GM19438 (cell line): Measurements from ENCODE around the gene PRKG2.
"Not testable (repeated sequence)": the region's sequence is repeated elsewhere in the genome, so short reads cannot be mapped to it uniquely, and the experiment has no call there.

Experiments used
- ATAC-seq: cut with Tn5 transposase; IDR thresholded peaks from one replicate; pipeline ENCODE4 v1.9.1; 2021; ENCODE audit warnings: low read depth; ENCODE audit not compliant: unreplicated experiment

The PRKG2 gene

GRCh38 chr4:81164623-81165416 lies 50.2 kb downstream of the PRKG2 start:
- ATAC-seq = no peak

- no peak for ATAC-seq
Observed at GRCh38 chr4:81164126-81164525, 50.9 kb downstream of the PRKG2 start.

DNA sequence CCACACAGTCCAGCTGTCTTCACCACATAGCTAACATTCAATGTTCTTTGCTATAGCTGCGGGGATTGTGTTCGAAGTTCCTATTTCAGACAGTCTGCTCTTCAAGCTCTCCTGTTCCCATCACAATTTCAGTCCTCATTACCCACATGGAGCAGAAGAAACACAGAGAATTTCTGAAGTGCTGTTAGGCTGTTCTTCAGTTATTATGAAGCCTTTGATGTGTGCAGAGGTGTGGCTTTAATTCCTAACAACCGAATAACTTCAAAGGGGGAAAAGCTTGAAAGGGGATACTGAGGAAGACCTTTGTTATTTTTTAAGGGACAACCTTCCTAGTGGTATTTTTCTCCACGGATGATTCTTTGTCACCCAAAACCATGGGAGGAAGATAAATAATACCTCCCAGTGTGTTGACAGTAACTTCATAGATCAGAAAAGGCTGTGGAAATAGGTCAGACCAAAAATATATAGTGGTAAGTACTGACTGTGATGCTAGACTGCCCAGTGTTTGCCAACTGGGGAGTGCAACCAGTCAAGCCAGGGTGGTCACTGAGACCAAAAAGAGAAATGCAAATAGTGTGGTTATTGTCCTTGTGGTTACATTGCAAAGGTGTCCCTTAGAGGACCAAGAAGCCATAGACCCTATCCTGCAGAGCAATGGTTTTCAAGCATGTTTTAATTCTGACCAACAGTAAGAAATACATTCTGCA lies 52.1 kb downstream of the PRKG2 start:
- no peak for ATAC-seq

DNA sequence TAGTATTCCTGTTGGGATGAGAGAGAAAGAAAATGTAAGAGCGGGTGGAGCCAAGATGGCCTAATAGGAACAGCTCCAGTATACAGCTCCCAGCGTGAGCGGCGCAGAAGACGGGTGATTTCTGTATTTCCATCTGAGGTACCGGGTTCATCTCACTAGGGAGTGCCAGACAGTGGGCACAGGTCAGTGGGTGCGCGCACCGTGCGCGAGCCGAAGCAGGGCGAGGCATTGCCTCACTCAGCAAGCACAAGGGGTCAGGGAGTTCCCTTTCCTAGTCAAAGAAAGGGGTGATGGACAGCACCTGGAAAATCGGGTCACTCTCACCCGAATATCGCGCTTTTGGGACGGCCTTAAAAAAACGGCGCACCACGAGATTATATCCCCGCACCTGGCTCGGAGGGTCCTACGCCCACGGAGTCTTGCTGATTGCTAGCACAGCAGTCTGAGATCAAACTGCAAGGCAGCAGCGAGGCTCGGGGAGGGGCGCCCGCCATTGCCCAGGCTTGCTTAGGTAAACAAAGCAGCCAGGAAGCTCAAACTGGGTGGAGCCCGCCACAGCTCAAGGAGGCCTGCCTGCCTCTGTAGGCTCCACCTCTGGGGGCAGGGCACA lies 61.2 kb downstream of the PRKG2 start:
- ATAC-seq = not testable (repeated sequence)

DNA sequence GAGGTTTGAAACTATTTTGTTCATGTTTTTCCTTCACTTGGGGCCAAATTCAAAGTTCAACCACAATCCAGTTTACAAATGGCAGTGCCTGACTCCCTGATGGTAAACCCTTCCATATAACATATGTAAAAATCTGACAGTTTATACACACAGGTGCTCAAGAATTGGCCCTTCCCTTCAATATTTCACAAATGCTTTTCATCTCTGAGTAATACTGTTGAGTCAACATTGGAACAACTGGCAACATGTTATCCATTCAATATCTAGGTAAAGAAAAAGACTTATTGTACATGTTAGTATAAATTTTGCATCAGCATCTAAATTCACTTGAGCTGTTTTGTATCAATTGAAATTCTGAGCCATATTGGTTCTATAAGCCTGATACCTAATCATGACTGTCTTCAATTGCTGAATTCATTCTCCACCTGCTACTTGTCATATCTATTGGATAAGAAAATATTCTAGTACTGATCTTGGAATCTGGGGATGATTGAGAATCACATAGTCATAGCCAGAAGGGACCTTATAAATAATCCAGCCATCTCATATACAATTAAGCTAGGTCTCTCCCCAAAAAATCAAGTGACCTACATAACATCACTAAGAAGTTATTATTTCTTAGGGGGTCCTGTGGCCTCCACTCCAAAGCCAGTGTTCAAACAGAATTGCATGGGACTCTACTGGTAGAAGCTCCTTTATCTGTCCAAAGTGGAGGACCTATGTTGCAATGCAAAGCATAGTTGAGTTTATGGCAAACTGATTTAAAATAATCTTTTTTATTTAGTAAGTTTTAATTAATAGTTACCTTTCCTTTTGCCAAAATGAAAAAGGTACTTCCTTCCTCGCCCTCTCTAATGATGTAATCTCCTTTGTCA lies 61.9 kb downstream of the PRKG2 start:
- no peak for ATAC-seq

DNA sequence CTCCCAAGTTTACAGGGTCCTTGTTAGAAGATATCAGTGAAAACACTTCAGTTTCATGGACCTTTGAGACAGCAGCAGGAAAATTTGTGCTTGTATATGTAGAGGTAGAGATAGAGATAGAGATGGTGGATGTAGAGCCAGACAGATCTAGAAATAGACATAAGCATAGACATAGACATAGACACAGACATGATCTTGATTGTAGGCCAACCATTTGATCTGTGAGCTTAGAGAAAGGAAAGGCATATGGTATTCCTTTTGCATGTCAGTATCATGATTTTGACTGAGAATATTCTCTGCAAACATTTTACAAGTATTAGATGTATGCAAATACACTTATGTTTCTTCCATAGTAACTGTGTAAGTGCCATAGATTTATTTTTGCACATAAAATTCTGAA lies 65.0 kb downstream of the PRKG2 start:
- ATAC-seq = no peak

- no peak for ATAC-seq
Observed at GRCh38 chr4:81148576-81148975, 66.4 kb downstream of the PRKG2 start.

GRCh38 chr4:81146466-81146865 lies 68.6 kb downstream of the PRKG2 start:
- ATAC-seq = no peak

DNA sequence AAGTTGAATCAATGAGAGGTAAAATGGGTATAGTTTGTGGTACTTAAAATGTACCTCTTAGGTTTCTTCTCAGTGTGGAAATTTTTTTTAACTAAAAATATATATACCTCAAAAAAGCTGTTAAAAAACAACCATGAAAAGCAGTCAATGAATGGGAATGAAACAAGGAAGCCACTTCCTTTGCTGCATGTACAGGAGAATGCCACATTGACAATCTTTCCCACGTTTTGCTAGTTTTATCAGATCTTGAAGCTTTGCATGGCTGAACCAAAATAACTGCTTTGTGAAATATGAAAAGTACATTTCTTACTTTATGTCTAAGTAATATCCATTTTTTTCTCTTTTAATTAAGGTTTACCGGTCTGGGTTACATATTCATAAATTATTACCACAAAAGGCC lies 71.8 kb downstream of the PRKG2 start:
- ATAC-seq = no peak

GRCh38 chr4:81142744-81143143 lies 72.3 kb downstream of the PRKG2 start:
- ATAC-seq = no peak

DNA sequence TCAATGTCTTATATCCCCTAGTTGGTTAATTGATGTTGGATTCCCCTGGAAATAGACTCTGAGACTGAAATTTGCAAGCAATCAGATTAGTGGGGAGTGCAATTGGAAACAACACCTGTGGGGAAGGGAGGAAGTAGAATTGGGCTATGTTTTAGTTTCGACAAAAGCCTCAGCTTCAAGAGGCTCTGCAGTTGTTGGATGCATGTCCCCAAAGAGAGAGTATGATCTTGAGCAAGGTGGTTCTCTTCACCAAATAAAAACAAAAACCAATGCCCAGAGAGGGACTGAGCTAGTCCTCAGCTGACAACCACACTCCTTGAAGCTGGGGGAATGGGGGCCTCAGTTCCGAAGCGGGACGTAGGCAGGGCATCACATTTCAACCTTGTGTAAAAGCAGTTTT lies 77.1 kb downstream of the PRKG2 start:
- no peak for ATAC-seq

DNA sequence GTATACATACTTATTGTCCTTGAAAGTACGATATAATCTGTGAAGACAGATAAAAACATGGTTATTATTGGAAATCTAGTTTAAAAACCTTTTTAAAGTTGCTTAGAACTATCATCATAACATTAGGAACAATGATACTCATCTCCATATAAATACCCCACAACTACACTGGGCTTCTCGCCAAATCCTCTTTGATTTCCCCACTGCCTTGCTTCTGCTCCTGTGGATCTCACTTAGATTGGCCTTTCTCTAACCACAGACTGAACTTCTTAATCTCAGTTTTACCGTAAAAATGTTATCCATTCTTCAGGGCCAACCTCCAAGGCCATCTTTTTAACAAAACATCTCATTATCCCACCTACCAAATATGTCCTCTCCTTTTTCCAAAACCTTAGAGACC lies 77.6 kb downstream of the PRKG2 start:
- no peak for ATAC-seq

DNA sequence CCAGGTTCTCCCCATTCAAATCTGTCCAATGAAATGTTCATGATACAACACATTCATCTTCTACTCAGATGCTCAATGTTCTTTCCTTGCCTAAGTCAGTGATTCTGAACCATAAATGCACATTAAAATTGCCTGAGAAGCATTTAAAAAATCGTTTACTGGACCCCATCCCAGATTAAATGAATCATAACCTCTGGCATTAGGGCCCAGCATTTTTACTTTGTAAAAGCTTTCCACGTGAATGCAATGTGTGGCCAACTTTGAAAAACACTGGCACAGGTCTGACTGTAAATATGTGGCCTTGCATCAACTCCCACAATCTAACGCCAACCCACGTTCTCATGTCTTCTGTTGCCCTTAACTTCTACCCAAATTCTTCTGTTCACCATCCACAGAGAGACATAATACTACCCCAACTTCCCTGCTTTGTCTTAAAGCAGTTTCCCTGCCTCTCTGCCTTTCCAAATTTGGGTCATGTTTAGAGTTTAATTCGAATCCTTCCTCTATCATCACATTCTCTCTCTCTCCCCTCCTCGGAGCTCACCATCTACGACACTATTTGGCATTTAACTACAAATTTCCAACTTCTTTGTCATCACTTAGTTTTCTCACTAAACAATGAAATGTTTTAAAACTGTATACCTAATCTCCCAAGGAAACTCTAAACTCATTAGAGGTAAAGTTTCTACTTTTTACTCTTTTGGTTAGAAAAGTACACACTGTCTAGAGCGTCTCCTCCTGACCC lies 78.7 kb downstream of the PRKG2 start:
- no peak for ATAC-seq

- no peak for ATAC-seq
Observed at GRCh38 chr4:81135501-81135900, 79.5 kb downstream of the PRKG2 start.

- ATAC-seq = no peak
Observed at GRCh38 chr4:81131563-81131962, 83.5 kb downstream of the PRKG2 start.

GRCh38 chr4:81131066-81131465 lies 84.0 kb downstream of the PRKG2 start:
- no peak for ATAC-seq

GRCh38 chr4:81130569-81130968 lies 84.5 kb downstream of the PRKG2 start:
- ATAC-seq = no peak

DNA sequence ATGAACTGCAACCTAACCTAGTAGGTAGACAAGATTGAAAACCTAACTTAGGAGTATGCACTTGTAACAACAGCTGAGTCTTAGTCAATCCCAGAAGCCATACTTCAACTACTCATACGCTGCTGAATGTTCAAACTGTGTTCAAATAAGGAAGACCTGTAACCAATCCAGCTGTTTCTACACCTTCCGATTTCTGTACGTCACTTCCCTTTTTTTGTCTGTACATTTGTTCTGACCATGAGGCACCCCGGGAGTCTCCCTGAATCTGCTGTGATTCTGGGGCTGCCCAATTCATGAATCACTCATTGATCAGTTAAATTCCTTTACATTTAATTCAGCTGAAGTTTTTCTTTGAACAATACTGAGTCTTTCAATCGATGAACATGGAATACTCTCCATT lies 95.0 kb downstream of the PRKG2 start:
- no peak for ATAC-seq

DNA sequence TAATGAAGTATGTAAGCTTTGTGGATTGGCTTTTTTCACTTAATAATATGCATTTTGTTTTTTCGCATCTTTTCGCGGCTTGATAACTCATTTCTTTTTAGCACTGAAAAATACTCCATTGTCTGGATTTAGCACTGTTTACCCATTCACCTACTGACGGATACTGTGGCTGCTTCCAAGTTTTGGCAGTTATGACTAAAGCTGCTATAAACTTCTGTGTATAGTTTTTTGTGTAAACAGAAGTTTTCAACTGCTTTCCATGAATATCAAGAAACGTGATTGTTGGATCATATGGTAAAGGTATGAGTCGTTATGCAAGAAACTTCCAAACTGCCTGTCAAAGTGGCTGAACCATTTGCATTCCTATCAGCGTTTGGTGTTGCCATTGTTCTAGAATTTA lies 96.9 kb downstream of the PRKG2 start:
- ATAC-seq = no peak

- ATAC-seq = no peak
Observed at GRCh38 chr4:81116566-81116965, 98.5 kb downstream of the PRKG2 start.
